H9 (cell line): Measurements from ENCODE around the gene NEK11. TPM values are rescaled to one million over a fixed set of nuclear protein-coding genes. Genes with fewer than 3 reads are reported as not detected.

Experiments used
- DNase-seq: peaks from one replicate; pipeline ENCODE4 v3.0.0-alpha.2; 2017
- H2AFZ ChIP-seq: one replicate; pipeline ENCODE4 v1.6.1; 2013; ENCODE audit warnings: mild to moderate bottlenecking, low read length, control low read depth, moderate library complexity
- H2AK5ac ChIP-seq: 2 replicates; pipeline ENCODE4 v1.6.1; 2013; ENCODE audit warnings: low read length, control low read depth, mixed read lengths; ENCODE audit not compliant: insufficient read length
- H2BK120ac ChIP-seq: one replicate; pipeline ENCODE4 v1.6.1; 2013; ENCODE audit warnings: low read depth, mild to moderate bottlenecking, low read length, control low read depth, inconsistent platforms; ENCODE audit not compliant: poor library complexity, severe bottlenecking
- H2BK12ac ChIP-seq: 2 replicates; pipeline ENCODE4 v1.6.1; 2013; ENCODE audit warnings: low read length, control low read depth, mixed read lengths, low read depth; ENCODE audit not compliant: insufficient read length
- H2BK15ac ChIP-seq: 2 replicates; pipeline ENCODE4 v1.6.1; 2013; ENCODE audit warnings: low read depth, low read length, control low read depth
- H2BK20ac ChIP-seq: one replicate; pipeline ENCODE4 v1.6.1; 2013; ENCODE audit warnings: low read depth, mild to moderate bottlenecking, low read length, control low read depth, inconsistent platforms; ENCODE audit not compliant: poor library complexity, severe bottlenecking
- H2BK5ac ChIP-seq: 2 replicates; pipeline ENCODE4 v1.6.1; 2013; ENCODE audit warnings: low read length, control low read depth, mixed read lengths; ENCODE audit not compliant: insufficient read length
- H3K14ac ChIP-seq: 2 replicates; pipeline ENCODE4 v1.6.1; 2013; ENCODE audit warnings: low read length, control low read depth; ENCODE audit not compliant: insufficient read depth
- H3K18ac ChIP-seq: 2 replicates; pipeline ENCODE4 v1.6.1; 2013; ENCODE audit warnings: low read depth, mild to moderate bottlenecking, mixed read lengths, low read length, control low read depth; ENCODE audit not compliant: insufficient read length
- H3K23ac ChIP-seq: 2 replicates; pipeline ENCODE4 v1.6.1; 2013; ENCODE audit warnings: low read length, control low read depth, mixed read lengths, low read depth; ENCODE audit not compliant: insufficient read length
- H3K23me2 ChIP-seq: 2 replicates; pipeline ENCODE4 v1.6.1; 2013; ENCODE audit warnings: low read depth, mild to moderate bottlenecking, mixed read lengths, low read length, control low read depth; ENCODE audit not compliant: insufficient read length, poor library complexity, severe bottlenecking
- H3K27ac ChIP-seq: 2 replicates; pipeline ENCODE4 v1.5.1; 2013; ENCODE audit warnings: low read length, control low read depth, mixed read lengths, low read depth; ENCODE audit not compliant: insufficient read length
- H3K27me3 ChIP-seq: 2 replicates; pipeline ENCODE4 v1.6.1; 2013; ENCODE audit warnings: low read length, control low read depth, inconsistent platforms; ENCODE audit not compliant: insufficient read depth
- H3K4ac ChIP-seq: 2 replicates; pipeline ENCODE4 v1.6.1; 2013; ENCODE audit warnings: low read depth, mild to moderate bottlenecking, control low read depth, inconsistent platforms, low read length, moderate library complexity
- H3K4me1 ChIP-seq: 2 replicates; pipeline ENCODE4 v1.6.1; 2013; ENCODE audit warnings: low read length, control low read depth, inconsistent platforms; ENCODE audit not compliant: insufficient read depth
- H3K4me2 ChIP-seq: 2 replicates; pipeline ENCODE4 v1.6.1; 2013; ENCODE audit warnings: low read length, control low read depth, mixed read lengths; ENCODE audit not compliant: insufficient read length, insufficient read depth
- H3K56ac ChIP-seq: 2 replicates; pipeline ENCODE4 v1.6.1; 2013; ENCODE audit warnings: low read depth, mild to moderate bottlenecking, mixed read lengths, low read length, control low read depth; ENCODE audit not compliant: insufficient read length
- H3K79me1 ChIP-seq: 2 replicates; pipeline ENCODE4 v1.6.1; 2013; ENCODE audit warnings: low read depth, mild to moderate bottlenecking, moderate library complexity, low read length, control low read depth, inconsistent platforms; ENCODE audit not compliant: insufficient read depth, poor library complexity, severe bottlenecking
- H3K79me2 ChIP-seq: 2 replicates; pipeline ENCODE4 v1.6.1; 2013; ENCODE audit warnings: low read length, control low read depth, inconsistent platforms; ENCODE audit not compliant: insufficient read depth
- H3K9ac ChIP-seq: 2 replicates; pipeline ENCODE4 v1.6.1; 2013; ENCODE audit warnings: low read length, control low read depth, mixed read lengths; ENCODE audit not compliant: insufficient read length; ENCODE audit errors: extremely low read depth
- H3K9me3 ChIP-seq: one replicate; pipeline ENCODE4 v1.6.1; 2013; ENCODE audit warnings: low read depth, low read length, inconsistent platforms; ENCODE audit not compliant: control insufficient read depth
- H3T11ph ChIP-seq: one replicate; pipeline ENCODE4 v1.6.1; 2013; ENCODE audit warnings: mild to moderate bottlenecking, low read length, control low read depth, inconsistent platforms
- H4K20me1 ChIP-seq: one replicate; pipeline ENCODE4 v1.6.1; 2013; ENCODE audit not compliant: control insufficient read depth, insufficient read length, insufficient read depth
- H4K5ac ChIP-seq: 2 replicates; pipeline ENCODE4 v1.6.1; 2013; ENCODE audit warnings: low read depth, mild to moderate bottlenecking, mixed read lengths, low read length, control low read depth; ENCODE audit not compliant: insufficient read length
- H4K8ac ChIP-seq: replicated peaks from 2 replicates; pipeline ENCODE4 v1.6.1; 2013; ENCODE audit warnings: low read length, control low read depth, mixed read lengths, low read depth; ENCODE audit not compliant: insufficient read length
- H4K91ac ChIP-seq: 2 replicates; pipeline ENCODE4 v1.6.1; 2013; ENCODE audit warnings: low read depth, mild to moderate bottlenecking, moderate library complexity, mixed read lengths, low read length, control low read depth; ENCODE audit not compliant: insufficient read length
- H3K27ac Mint-ChIP-seq, 3 experiments: 2 replicates in 2 of 3; 3 replicates in 1 of 3; pipeline ENCODE4 v1.8.0; 2020 to 2021; ENCODE audit warnings: mixed read lengths in 3 of 3, mild to moderate bottlenecking in 1 of 3, moderate library complexity in 1 of 3
- H3K27me3 Mint-ChIP-seq: 2 replicates; pipeline ENCODE4 v1.8.0; 2021; ENCODE audit warnings: low read depth, mild to moderate bottlenecking, moderate library complexity, mixed read lengths
- H3K36me3 Mint-ChIP-seq, 3 experiments: 2 replicates in 2 of 3; 3 replicates in 1 of 3; pipeline ENCODE4 v1.8.0; 2020 to 2021; ENCODE audit warnings: low read depth in 3 of 3, mixed read lengths in 3 of 3; ENCODE audit not compliant: insufficient read depth in 1 of 3
- H3K4me1 Mint-ChIP-seq, 2 experiments: 2 replicates each; pipeline ENCODE4 v1.8.0; 2020; ENCODE audit warnings: mixed read lengths in 2 of 2
- H3K4me3 Mint-ChIP-seq, 2 experiments: 2 replicates in 1 of 2; 3 replicates in 1 of 2; pipeline ENCODE4 v1.8.0; 2020 to 2021; ENCODE audit warnings: mild to moderate bottlenecking in 2 of 2, mixed read lengths in 2 of 2, moderate library complexity in 1 of 2
- H3K9me3 Mint-ChIP-seq, 2 experiments: 2 replicates in 1 of 2; 3 replicates in 1 of 2; pipeline ENCODE4 v1.8.0; 2020; ENCODE audit warnings: mild to moderate bottlenecking in 2 of 2, mixed read lengths in 2 of 2, moderate library complexity in 1 of 2
- WGBS: extraction: QIAGEN DNeasy Blood & Tissue Kit; methylation state at CpG from one replicate; pipeline ENCODE4 v1.1.7; 2013; ENCODE audit warnings: missing lambda C conversion rate, low lambda C conversion rate, mixed read lengths; ENCODE audit not compliant: insufficient read length; ENCODE audit errors: extremely low coverage; 5-methylcytosine and 5-hydroxymethylcytosine counted together
- total RNA-seq: library from RNA; stranded (reverse); gene quantifications from 2 replicates; pipeline ENCODE4 v1.2.1, GENCODE V29; 2021
- TF ChIP-seq, protein P1 (sequence below): fragments of 200-600 bp; sonication (generic); conservative IDR thresholded peaks from 3 replicates; pipeline ENCODE4 v1.8.0; 2021; ENCODE audit warnings: antibody characterized with exemption, mild to moderate bottlenecking

Gene NEK11
- total RNA-seq, 1 experiment from 2014 or later = 2.5 TPM

- H2BK20ac ChIP-seq = no peak overlapping the region
- H3K4ac ChIP-seq = no peak overlapping the region
- H3K27me3 Mint-ChIP-seq = no peaks in the 10 kb centered on the region
- no peak overlapping the region for H3K18ac ChIP-seq
- no peak overlapping the region for H4K8ac ChIP-seq
- no peak overlapping the region for H3K27ac ChIP-seq
- TF ChIP-seq, protein P1, sequence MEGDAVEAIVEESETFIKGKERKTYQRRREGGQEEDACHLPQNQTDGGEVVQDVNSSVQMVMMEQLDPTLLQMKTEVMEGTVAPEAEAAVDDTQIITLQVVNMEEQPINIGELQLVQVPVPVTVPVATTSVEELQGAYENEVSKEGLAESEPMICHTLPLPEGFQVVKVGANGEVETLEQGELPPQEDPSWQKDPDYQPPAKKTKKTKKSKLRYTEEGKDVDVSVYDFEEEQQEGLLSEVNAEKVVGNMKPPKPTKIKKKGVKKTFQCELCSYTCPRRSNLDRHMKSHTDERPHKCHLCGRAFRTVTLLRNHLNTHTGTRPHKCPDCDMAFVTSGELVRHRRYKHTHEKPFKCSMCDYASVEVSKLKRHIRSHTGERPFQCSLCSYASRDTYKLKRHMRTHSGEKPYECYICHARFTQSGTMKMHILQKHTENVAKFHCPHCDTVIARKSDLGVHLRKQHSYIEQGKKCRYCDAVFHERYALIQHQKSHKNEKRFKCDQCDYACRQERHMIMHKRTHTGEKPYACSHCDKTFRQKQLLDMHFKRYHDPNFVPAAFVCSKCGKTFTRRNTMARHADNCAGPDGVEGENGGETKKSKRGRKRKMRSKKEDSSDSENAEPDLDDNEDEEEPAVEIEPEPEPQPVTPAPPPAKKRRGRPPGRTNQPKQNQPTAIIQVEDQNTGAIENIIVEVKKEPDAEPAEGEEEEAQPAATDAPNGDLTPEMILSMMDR = no peak
- H3K4me1 Mint-ChIP-seq = peaks cover 1 to 3% of the 10 kb centered on the region in 2 experiments; a peak in 2 of 4 replicates
- no peak overlapping the region for H4K91ac ChIP-seq
- no peak overlapping the region for H2BK5ac ChIP-seq
- no peak overlapping the region for H3K23ac ChIP-seq
- H4K20me1 ChIP-seq = no peaks in the 10 kb centered on the region
- H3K14ac ChIP-seq = no peak overlapping the region
- DNase-seq = no peak
- H3T11ph ChIP-seq = no peak overlapping the region
- H3K4me3 Mint-ChIP-seq = no peak overlapping the region
- H3K36me3 Mint-ChIP-seq = no peaks in the 10 kb centered on the region
- H4K5ac ChIP-seq = no peak overlapping the region
- H2AFZ ChIP-seq = no peak overlapping the region
- H3K4me1 ChIP-seq = no peaks in the 10 kb centered on the region
- no peaks in the 10 kb centered on the region for H3K79me2 ChIP-seq
- no peaks in the 10 kb centered on the region for H3K9me3 ChIP-seq
- H3K27ac Mint-ChIP-seq = no peak overlapping the region
- no peaks in the 10 kb centered on the region for H3K27me3 ChIP-seq
- WGBS = no CpG with 5 or more reads among the region's 2 CpGs
- no peak overlapping the region for H2BK120ac ChIP-seq
- H2BK15ac ChIP-seq = no peak overlapping the region
- no peak overlapping the region for H3K56ac ChIP-seq
- H3K4me2 ChIP-seq = no peak overlapping the region
- H2AK5ac ChIP-seq = no peak overlapping the region
- no peaks in the 10 kb centered on the region for H3K23me2 ChIP-seq
- no peaks in the 10 kb centered on the region for H3K9me3 Mint-ChIP-seq
- H3K9ac ChIP-seq = no peak overlapping the region
- no peak overlapping the region for H2BK12ac ChIP-seq
- H3K79me1 ChIP-seq = no peaks in the 10 kb centered on the region
Observed at GRCh38 chr3:131317667-131318066, 291.0 kb downstream of the NEK11 start.
